HepG2 (cell line): ENCODE measurements around the gene CCL17. TPM values are rescaled to one million over a fixed set of nuclear protein-coding genes. Genes with fewer than 3 reads are reported as not detected.

Experiments
- ATAC-seq: fragments of 200-7000 bp; cut with Tn5 transposase; 3 replicates; pipeline ENCODE4 v1.9.1; 2020; ENCODE audit warnings: mild to moderate bottlenecking, moderate library complexity
- BruUV-seq: library from RNA; stranded (reverse); fragments of 400-500 nt; replicated peaks from 2 replicates; lab custom pipeline; 2021; lab: Mats Ljungman, UMichigan
- CTCF ChIA-PET: fragments of 300-600 bp; formaldehyde crosslinking; extraction: SDS; loops from one replicate; lab custom pipeline; 2021; ENCODE audit warnings: low total read pairs, inconsistent platforms, low intra/inter-chr PET ratio; lab: Yijun Ruan, JAX
- POLR2A ChIA-PET: fragments of 350-600 bp; sonication (Branson Sonifier 250); formaldehyde crosslinking; loops from one replicate; lab custom pipeline; 2020; ENCODE audit warnings: antibody characterized with exemption, inconsistent platforms; lab: Yijun Ruan, JAX
- DNase-seq: peaks from one replicate; pipeline ENCODE4 v3.0.0-alpha.2; 2015; ENCODE audit warnings: low spot score
- FAIRE-seq: peaks from 3 replicates; lab custom pipeline; 2011; peaks lifted over from hg19 to GRCh38; lab: Jason Lieb, UNC
- H2AFZ ChIP-seq: one replicate; pipeline ENCODE4 v1.6.1; 2011; ENCODE audit warnings: low read length, inconsistent platforms
- H3K27ac ChIP-seq: fragments of 300-600 bp; 3 replicates; pipeline ENCODE4 v1.8.0; 2011; ENCODE audit warnings: mixed run types, mild to moderate bottlenecking, mixed read lengths, low read length, inconsistent platforms; ENCODE audit not compliant: insufficient read depth; ENCODE audit errors: extremely low read length
- H3K27me3 ChIP-seq, 2 experiments: fragments of 200-600 bp in 1 of 2; 2 replicates in 1 of 2; 3 replicates in 1 of 2; pipeline versions ENCODE4 v1.6.0 to v1.8.0; 2011; ENCODE audit warnings: low read length in 2 of 2, mild to moderate bottlenecking in 2 of 2, moderate library complexity in 2 of 2, inconsistent platforms in 1 of 2; ENCODE audit not compliant: insufficient read depth in 2 of 2, control insufficient read depth in 1 of 2
- H3K36me3 ChIP-seq, 2 experiments: fragments of 200-600 bp in 1 of 2; replicated peaks in 1 of 2; 2 replicates in 1 of 2; 3 replicates in 1 of 2; pipeline versions ENCODE4 v1.5.1 to v1.8.0; 2011; ENCODE audit warnings: low read length in 2 of 2, inconsistent platforms in 1 of 2; ENCODE audit not compliant: insufficient read depth in 2 of 2, control insufficient read depth in 1 of 2
- H3K4me1 ChIP-seq: 2 replicates; pipeline ENCODE4 v1.5.1; 2012; ENCODE audit warnings: low read length, inconsistent platforms; ENCODE audit not compliant: insufficient read depth
- H3K4me2 ChIP-seq: 2 replicates; pipeline ENCODE4 v1.6.0; 2011; ENCODE audit warnings: low read depth, low read length, inconsistent platforms
- H3K4me3 ChIP-seq, 3 experiments: fragments of 200-600 bp in 1 of 3; sonication (generic), shearing (Covaris generic) in 1 of 3; replicated peaks in 1 of 3; 2 replicates each; pipeline ENCODE4 v1.5.1; 2011 to 2016; ENCODE audit warnings: low read length in 3 of 3, inconsistent platforms in 2 of 3, low read depth in 2 of 3, mild to moderate bottlenecking in 2 of 3, control low read depth in 1 of 3, mixed read lengths in 1 of 3; ENCODE audit not compliant: insufficient read depth in 1 of 3
- H3K79me2 ChIP-seq: one replicate; pipeline ENCODE4 v1.6.1; 2011; ENCODE audit warnings: low read length, inconsistent platforms; ENCODE audit not compliant: insufficient read depth
- H3K9ac ChIP-seq: 2 replicates; pipeline ENCODE4 v1.6.0; 2011; ENCODE audit warnings: mild to moderate bottlenecking, low read depth, low read length, inconsistent platforms; ENCODE audit not compliant: insufficient read depth
- H3K9me3 ChIP-seq: 2 replicates; pipeline ENCODE4 v1.5.1; 2012; ENCODE audit warnings: mild to moderate bottlenecking, low read length
- H4K20me1 ChIP-seq: 2 replicates; pipeline ENCODE4 v1.6.0; 2011; ENCODE audit warnings: inconsistent platforms, mild to moderate bottlenecking, low read length, moderate library complexity; ENCODE audit not compliant: insufficient read depth
- AHR ChIP-seq: IDR thresholded peaks from 2 replicates; pipeline ENCODE4 v1.6.1; 2018; ENCODE audit warnings: missing genetic modification reagents, missing compliant biosample characterization
- BHLHE40 ChIP-seq: IDR thresholded peaks from 2 replicates; pipeline ENCODE4 v1.6.1; 2011; ENCODE audit warnings: low read length, improper control_type of control experiment
- FOXO1 ChIP-seq: sonication (generic); formaldehyde crosslinking; IDR thresholded peaks from 2 replicates; pipeline ENCODE4 v1.4.0; 2020; ENCODE audit warnings: missing genetic modification reagents
- HOXA7 ChIP-seq: sonication (generic); formaldehyde crosslinking; IDR thresholded peaks from 2 replicates; pipeline ENCODE4 v1.8.1; 2022; ENCODE audit warnings: mild to moderate bottlenecking, missing genetic modification reagents, moderate library complexity
- IKZF1 ChIP-seq: fragments of 450-650 bp; IDR thresholded peaks from 2 replicates; pipeline ENCODE4 v1.7.1; 2016
- JUNB ChIP-seq: sonication (generic); formaldehyde crosslinking; IDR thresholded peaks from 2 replicates; pipeline ENCODE4 v1.8.0; 2022; ENCODE audit warnings: missing genetic modification reagents, mild to moderate bottlenecking, borderline replicate concordance
- NCOR1 ChIP-seq: fragments of 200-600 bp; sonication (generic); IDR thresholded peaks from 2 replicates; pipeline ENCODE4 v1.7.0; 2017; ENCODE audit warnings: antibody characterized with exemption, low read length, borderline replicate concordance
- ZNF180 ChIP-seq: sonication (generic); formaldehyde crosslinking; IDR thresholded peaks from 2 replicates; pipeline ENCODE4 v1.4.0; 2020; ENCODE audit warnings: low read depth, missing genetic modification reagents, borderline replicate concordance
- ZNF317 ChIP-seq: sonication (generic); formaldehyde crosslinking; IDR thresholded peaks from 2 replicates; pipeline ENCODE4 v1.5.0; 2020; ENCODE audit warnings: mild to moderate bottlenecking, missing genetic modification reagents
- ZNF589 ChIP-seq: sonication (generic); formaldehyde crosslinking; conservative IDR thresholded peaks from 2 replicates; pipeline ENCODE4 v1.8.0; 2022; ENCODE audit warnings: mild to moderate bottlenecking, moderate library complexity, missing genetic modification reagents
- WGBS: methylation state at CpG from one replicate; pipeline ENCODE4 v1.1.6; 2017; ENCODE audit warnings: low lambda C conversion rate; 5-methylcytosine and 5-hydroxymethylcytosine counted together
- in situ Hi-C: cut with HindIII; loops from 2 replicates; pipeline ENCODE4 v1.10.0; 2017; ENCODE audit warnings: low pct_unique_long_range_greater_than_20kb; ENCODE audit not compliant: extremely low pct_ligation_motif_present
- intact Hi-C: fragments of 100-400 bp; cut with micrococcal nuclease; formaldehyde crosslinking; loops from one replicate; pipeline ENCODE4 v1.10.0; 2022; ENCODE audit not compliant: unreplicated experiment
- polyA plus RNA-seq, 8 experiments: library from polyadenylated mRNA; depleted of rRNA in 3 of 8; stranded (reverse) in 7 of 8; unstranded in 1 of 8; fragments of >200 nt; fragmentation: Illumina TruSeq in 4 of 8; extraction: Trizol in 4 of 8; gene quantifications; 2 replicates each; pipeline versions ENCODE4 v1.2.1 to v1.2.3, GENCODE V29; 2011 to 2016; ENCODE audit warnings: low read depth in 4 of 8, missing spikeins in 1 of 8, mixed read lengths in 1 of 8; ENCODE audit not compliant: insufficient read depth in 1 of 8
- total RNA-seq, 5 experiments: library from RNA; depleted of rRNA; stranded (reverse); fragments of >200 nt; fragmentation: Illumina TruSeq; extraction: Trizol; gene quantifications; 2 replicates each; pipeline ENCODE4 v1.2.3, GENCODE V29; 2016; ENCODE audit warnings: low read depth in 1 of 5
- TF ChIP-seq, protein P1 (sequence below): IDR thresholded peaks from 2 replicates; pipeline ENCODE4 v1.4.0; 2020; ENCODE audit warnings: mild to moderate bottlenecking, missing genetic modification reagents
- TF ChIP-seq, protein P2 (sequence below): IDR thresholded peaks from 2 replicates; pipeline ENCODE4 v1.6.1; 2016; ENCODE audit warnings: low read depth, borderline replicate concordance
- TF ChIP-seq, protein P3 (sequence below), 2 experiments: sonication (generic) in 1 of 2; formaldehyde crosslinking in 1 of 2; IDR thresholded peaks; 2 replicates each; pipeline versions ENCODE4 v1.4.0 to v1.6.1; 2018 to 2020; ENCODE audit warnings: missing genetic modification reagents in 2 of 2, borderline replicate concordance in 1 of 2, low read depth in 1 of 2, mild to moderate bottlenecking in 1 of 2, missing biosample characterization in 1 of 2
- TF ChIP-seq, protein P4 (sequence below): sonication (generic); formaldehyde crosslinking; IDR thresholded peaks from 2 replicates; pipeline ENCODE4 v1.4.0; 2020; ENCODE audit warnings: missing genetic modification reagents
- TF ChIP-seq, protein P5 (sequence below): sonication (generic); formaldehyde crosslinking; IDR thresholded peaks from 2 replicates; pipeline ENCODE4 v1.4.0; 2020; ENCODE audit warnings: mild to moderate bottlenecking, missing genetic modification reagents

CCL17 gene
- total and polyA plus RNA-seq, 2 of the 13 experiments (the other 11 are each of a cell fraction or from before 2014, with no cell fraction given) = not detected

DNA sequence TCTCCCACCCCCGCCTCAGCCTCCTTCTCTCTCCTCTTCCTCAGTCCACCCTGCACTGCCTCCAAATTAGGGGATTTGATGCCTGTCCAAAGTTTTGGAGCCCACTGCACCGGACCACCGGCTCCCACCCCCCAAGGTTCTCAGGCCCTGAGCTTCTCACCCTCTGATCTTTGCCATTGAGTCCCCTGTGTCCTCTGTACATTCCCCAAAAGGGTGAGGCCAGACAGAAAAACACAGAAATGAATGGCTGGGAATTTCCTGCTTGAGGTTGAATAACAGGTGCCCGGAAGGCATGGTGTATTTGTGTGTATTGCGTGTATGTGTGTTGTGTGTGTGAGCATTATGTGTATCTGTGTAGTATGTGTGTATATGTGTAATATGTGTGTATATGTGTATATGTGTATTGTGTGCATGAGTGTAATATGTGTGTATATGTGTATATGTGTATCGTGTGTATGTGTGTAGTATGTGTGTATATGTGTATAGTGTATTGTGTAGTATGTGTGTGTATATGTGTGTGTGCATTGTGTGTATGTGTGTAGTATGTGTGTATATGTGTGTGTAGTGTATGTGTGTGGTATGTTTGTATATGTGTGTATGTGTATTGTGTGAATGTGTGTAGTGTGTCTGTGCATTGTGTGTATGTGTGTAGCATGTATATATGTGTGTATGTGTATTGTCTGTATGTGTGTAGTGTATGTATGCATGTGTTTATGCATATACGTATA, 16.0 kb upstream of the CCL17 start (continued):
- TF ChIP-seq, protein P1, sequence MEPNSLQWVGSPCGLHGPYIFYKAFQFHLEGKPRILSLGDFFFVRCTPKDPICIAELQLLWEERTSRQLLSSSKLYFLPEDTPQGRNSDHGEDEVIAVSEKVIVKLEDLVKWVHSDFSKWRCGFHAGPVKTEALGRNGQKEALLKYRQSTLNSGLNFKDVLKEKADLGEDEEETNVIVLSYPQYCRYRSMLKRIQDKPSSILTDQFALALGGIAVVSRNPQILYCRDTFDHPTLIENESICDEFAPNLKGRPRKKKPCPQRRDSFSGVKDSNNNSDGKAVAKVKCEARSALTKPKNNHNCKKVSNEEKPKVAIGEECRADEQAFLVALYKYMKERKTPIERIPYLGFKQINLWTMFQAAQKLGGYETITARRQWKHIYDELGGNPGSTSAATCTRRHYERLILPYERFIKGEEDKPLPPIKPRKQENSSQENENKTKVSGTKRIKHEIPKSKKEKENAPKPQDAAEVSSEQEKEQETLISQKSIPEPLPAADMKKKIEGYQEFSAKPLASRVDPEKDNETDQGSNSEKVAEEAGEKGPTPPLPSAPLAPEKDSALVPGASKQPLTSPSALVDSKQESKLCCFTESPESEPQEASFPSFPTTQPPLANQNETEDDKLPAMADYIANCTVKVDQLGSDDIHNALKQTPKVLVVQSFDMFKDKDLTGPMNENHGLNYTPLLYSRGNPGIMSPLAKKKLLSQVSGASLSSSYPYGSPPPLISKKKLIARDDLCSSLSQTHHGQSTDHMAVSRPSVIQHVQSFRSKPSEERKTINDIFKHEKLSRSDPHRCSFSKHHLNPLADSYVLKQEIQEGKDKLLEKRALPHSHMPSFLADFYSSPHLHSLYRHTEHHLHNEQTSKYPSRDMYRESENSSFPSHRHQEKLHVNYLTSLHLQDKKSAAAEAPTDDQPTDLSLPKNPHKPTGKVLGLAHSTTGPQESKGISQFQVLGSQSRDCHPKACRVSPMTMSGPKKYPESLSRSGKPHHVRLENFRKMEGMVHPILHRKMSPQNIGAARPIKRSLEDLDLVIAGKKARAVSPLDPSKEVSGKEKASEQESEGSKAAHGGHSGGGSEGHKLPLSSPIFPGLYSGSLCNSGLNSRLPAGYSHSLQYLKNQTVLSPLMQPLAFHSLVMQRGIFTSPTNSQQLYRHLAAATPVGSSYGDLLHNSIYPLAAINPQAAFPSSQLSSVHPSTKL = no peak
- no peak for TF ChIP-seq JUNB (CRISPR knock-in tag)
- TF ChIP-seq, protein P2, sequence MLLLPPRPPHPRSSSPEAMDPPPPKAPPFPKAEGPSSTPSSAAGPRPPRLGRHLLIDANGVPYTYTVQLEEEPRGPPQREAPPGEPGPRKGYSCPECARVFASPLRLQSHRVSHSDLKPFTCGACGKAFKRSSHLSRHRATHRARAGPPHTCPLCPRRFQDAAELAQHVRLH (CRISPR knock-in tag) = no peak
- no peak for TF ChIP-seq FOXO1
- TF ChIP-seq AHR (CRISPR knock-in tag) = no peak
- no peak for TF ChIP-seq BHLHE40

DNA sequence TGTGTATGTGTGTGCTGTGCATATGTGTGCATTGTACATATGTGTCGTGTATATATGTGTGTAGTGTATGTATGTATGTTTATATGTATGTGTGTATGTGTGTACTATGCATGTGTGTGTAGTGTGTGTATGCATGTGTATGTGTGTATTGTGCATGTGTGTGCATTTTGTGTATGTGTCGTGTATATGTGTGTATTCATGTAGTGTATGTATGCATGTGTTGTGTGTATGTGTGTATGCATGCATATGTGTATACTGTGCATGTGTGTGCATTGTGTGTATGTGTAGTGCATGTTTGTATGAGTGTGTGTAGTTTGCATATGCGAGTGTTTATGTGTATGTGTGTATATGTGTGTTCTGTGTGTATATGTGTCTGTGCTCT, 15.5 kb upstream of the CCL17 start:
- Histone ChIP-seq H3K4me2 (no peak overlapping the region), H3K4me1 (peaks cover 42% of the 10 kb centered on the region), H3K9me3 (no peaks in the 10 kb centered on the region), H2AFZ (no peak overlapping the region), H3K9ac (no peak overlapping the region), H3K36me3 (no peaks in the 10 kb centered on the region), H3K27me3 (peaks cover 4 to 12% of the 10 kb centered on the region in 2 experiments; a peak in 4 of 5 replicates), H3K79me2 (no peaks in the 10 kb centered on the region), H3K27ac (no peak overlapping the region), H4K20me1 (no peaks in the 10 kb centered on the region), H3K4me3 (no peak overlapping the region)
- ATAC-seq (no peak), FAIRE-seq (peak; percentile 56), DNase-seq (no peak)
- ChIA-PET CTCF (no interaction called here), POLR2A (no interaction called here)
- WGBS = 45% methylated on average over 3 of the region's 3 CpGs
- intact Hi-C loops (no loop called here), in situ Hi-C loops (no loop called here)
- no TSS peak for BruUV-seq
- no peak for TF ChIP-seq ZNF180 (CRISPR knock-in tag)
- TF ChIP-seq HOXA7 = no peak
- TF ChIP-seq, protein P3, sequence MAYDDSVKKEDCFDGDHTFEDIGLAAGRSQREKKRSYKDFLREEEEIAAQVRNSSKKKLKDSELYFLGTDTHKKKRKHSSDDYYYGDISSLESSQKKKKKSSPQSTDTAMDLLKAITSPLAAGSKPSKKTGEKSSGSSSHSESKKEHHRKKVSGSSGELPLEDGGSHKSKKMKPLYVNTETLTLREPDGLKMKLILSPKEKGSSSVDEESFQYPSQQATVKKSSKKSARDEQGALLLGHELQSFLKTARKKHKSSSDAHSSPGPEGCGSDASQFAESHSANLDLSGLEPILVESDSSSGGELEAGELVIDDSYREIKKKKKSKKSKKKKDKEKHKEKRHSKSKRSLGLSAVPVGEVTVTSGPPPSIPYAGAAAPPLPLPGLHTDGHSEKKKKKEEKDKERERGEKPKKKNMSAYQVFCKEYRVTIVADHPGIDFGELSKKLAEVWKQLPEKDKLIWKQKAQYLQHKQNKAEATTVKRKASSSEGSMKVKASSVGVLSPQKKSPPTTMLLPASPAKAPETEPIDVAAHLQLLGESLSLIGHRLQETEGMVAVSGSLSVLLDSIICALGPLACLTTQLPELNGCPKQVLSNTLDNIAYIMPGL (CRISPR knock-in tag; IDR thresholded peaks at IDR 0.05; ENCODE audit: borderline replicate concordance in 1 of 2, low read depth in 1 of 2) = no peak
- no peak for TF ChIP-seq IKZF1
- TF ChIP-seq, protein P4, sequence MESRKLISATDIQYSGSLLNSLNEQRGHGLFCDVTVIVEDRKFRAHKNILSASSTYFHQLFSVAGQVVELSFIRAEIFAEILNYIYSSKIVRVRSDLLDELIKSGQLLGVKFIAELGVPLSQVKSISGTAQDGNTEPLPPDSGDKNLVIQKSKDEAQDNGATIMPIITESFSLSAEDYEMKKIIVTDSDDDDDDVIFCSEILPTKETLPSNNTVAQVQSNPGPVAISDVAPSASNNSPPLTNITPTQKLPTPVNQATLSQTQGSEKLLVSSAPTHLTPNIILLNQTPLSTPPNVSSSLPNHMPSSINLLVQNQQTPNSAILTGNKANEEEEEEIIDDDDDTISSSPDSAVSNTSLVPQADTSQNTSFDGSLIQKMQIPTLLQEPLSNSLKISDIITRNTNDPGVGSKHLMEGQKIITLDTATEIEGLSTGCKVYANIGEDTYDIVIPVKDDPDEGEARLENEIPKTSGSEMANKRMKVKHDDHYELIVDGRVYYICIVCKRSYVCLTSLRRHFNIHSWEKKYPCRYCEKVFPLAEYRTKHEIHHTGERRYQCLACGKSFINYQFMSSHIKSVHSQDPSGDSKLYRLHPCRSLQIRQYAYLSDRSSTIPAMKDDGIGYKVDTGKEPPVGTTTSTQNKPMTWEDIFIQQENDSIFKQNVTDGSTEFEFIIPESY (CRISPR knock-in tag) = no peak
- no peak for TF ChIP-seq ZNF317 (CRISPR knock-in tag)
- no peak for TF ChIP-seq ZNF589 (CRISPR knock-in tag)
- TF ChIP-seq, protein P5, sequence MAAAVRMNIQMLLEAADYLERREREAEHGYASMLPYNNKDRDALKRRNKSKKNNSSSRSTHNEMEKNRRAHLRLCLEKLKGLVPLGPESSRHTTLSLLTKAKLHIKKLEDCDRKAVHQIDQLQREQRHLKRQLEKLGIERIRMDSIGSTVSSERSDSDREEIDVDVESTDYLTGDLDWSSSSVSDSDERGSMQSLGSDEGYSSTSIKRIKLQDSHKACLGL (CRISPR knock-in tag) = no peak
- TF ChIP-seq NCOR1 = no peak
